ENCODE results near the gene FGFBP2. TPM values are rescaled to one million over a fixed set of nuclear protein-coding genes. Genes with fewer than 3 reads are reported as not detected.

FGFBP2 gene, protein sequence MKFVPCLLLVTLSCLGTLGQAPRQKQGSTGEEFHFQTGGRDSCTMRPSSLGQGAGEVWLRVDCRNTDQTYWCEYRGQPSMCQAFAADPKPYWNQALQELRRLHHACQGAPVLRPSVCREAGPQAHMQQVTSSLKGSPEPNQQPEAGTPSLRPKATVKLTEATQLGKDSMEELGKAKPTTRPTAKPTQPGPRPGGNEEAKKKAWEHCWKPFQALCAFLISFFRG
- total RNA-seq, result 0.39 TPM
- 1 to 10 TPM in 1 of 4 donors, under 1 TPM in 2, not detected in 1; 0.48 to 1.1 (median 0.97) TPM for polyA plus RNA-seq

DNA sequence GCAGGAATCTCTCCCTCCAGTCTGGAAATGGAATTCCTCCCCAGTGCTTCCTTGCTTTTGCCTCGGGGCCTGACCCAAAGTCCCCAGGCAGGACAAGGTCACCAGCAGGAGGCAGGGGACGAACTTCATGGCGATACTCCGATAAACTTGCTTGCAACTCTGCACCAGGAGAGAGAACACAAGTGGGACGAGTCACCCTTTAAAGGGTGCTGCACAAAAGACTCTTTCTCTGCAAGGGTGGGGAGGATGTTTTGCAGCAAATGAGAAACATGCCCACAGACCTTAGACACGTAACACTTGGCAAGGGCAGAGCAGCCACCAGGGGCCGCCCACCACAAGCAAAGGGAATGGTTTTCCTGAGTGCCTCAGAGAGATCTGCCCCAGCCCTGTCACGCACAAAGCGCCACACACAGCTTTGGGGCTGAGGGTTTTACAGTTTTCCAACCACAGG lies at the start of gene FGFBP2:
TSS of gene FGFBP2 (minus strand) at position 175 of the 451 bp plus-strand sequence. CDS start at position 129, 46 bp downstream.
- no peak within 1 kb of the TSS for H3K27ac ChIP-seq (ENCODE audit: insufficient read depth, low read length, poor library complexity, severe bottlenecking)
- peaks cover 8% of the 10 kb centered on the region for H3K27me3 Mint-ChIP-seq
- ATAC-seq (ENCODE audit: low read depth in 2 of 2) (peak; percentile 33 to 55), DNase-seq (peak in 2 of 3 donors; percentile 3 to 56)
- H3K4me3 ChIP-seq (ENCODE audit: low read depth, low read length), result no peak within 1 kb of the TSS
- H3K36me3 ChIP-seq (ENCODE audit: control insufficient read depth, insufficient read depth, low read length), result no peaks in the 10 kb centered on the region
- peaks cover 0 to 5% (median 0%) of the 10 kb centered on the region in 7 donors for H3K9me3 Mint-ChIP-seq
- H3K27me3 ChIP-seq (ENCODE audit: control insufficient read depth, insufficient read depth, low read length), result no peaks in the 10 kb centered on the region
- H3K27ac Mint-ChIP-seq, result no peak within 1 kb of the TSS
- H3K4me1 Mint-ChIP-seq, result peaks cover 0 to 6% (median 0%) of the 10 kb centered on the region in 4 donors
- no peak within 1 kb of the TSS for H3K4me3 Mint-ChIP-seq
- H3K36me3 Mint-ChIP-seq, result peaks cover 7% of the 10 kb centered on the region
- H3K9me3 ChIP-seq (ENCODE audit: control insufficient read depth in 2 of 2, low read length in 2 of 2), result no peaks in the 10 kb centered on the region
- no peaks in the 10 kb centered on the region for H3K4me1 ChIP-seq (ENCODE audit: control insufficient read depth, insufficient read depth, low read length, poor library complexity, severe bottlenecking)

DNA sequence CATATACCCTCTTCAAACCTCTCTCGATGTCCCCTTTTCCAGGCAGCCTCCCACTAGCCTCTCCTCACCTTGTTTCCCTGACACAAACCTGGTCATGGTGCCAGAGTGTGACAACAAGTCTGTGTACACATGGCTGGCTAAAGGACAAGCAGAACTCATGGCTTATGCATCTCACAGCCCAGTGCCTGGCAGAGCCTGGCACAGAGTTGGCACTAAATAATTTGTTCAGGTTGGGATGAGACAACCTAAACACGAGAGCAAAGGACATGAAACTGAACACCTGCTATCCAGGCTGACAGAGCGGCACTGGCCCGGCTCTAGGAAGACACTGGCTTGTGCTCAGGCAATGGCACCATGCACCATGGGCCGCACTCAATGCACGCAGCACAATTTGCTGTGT lies 48.2 kb upstream of the FGFBP2 start:
- H3K4me3 Mint-ChIP-seq, result no peak overlapping the region
- DNase-seq, result no peak
- H3K27ac ChIP-seq (ENCODE audit: insufficient read depth, low read length, poor library complexity, severe bottlenecking), result no peak overlapping the region
- peaks cover 0 to 3% (median 0%) of the 10 kb centered on the region in 7 donors for H3K9me3 Mint-ChIP-seq
- H3K36me3 ChIP-seq (ENCODE audit: control insufficient read depth, insufficient read depth, low read length), result no peaks in the 10 kb centered on the region
- H3K27me3 ChIP-seq (ENCODE audit: control insufficient read depth, insufficient read depth, low read length), result peaks cover 6% of the 10 kb centered on the region
- no peak overlapping the region for H3K4me3 ChIP-seq (ENCODE audit: low read depth, low read length)
- no peaks in the 10 kb centered on the region for H3K4me1 ChIP-seq (ENCODE audit: control insufficient read depth, insufficient read depth, low read length, poor library complexity, severe bottlenecking)
- no peaks in the 10 kb centered on the region for H3K4me1 Mint-ChIP-seq
- peak overlapping the region in 1 of 3 donors; percentile 27 for H3K27ac Mint-ChIP-seq
- no peak for ATAC-seq (ENCODE audit: low read depth in 2 of 2)
- peaks cover 10% of the 10 kb centered on the region for H3K27me3 Mint-ChIP-seq
- H3K36me3 Mint-ChIP-seq, result no peaks in the 10 kb centered on the region
- no peaks in the 10 kb centered on the region for H3K9me3 ChIP-seq (ENCODE audit: control insufficient read depth in 2 of 2, low read length in 2 of 2)

DNA sequence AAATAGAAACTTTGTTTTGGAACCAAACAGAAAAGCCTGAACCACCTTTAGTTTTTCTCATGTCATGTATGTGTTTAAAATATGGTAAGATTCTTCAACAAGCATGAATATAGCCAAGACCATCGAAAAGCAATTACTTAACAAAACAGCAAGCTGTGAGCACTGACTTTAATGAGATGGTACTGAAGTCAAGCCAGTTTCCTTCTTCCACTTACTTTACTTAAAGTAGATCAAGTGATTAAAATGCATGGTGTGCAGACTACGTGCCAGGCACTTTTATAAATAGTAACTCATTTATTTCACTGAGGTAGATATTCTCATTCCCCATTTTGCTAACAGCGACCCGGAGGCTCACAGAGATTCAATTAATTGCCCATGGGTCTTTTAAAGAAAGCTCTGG lies 46.2 kb upstream of the FGFBP2 start:
- H3K9me3 ChIP-seq (ENCODE audit: control insufficient read depth in 2 of 2, low read length in 2 of 2), result no peaks in the 10 kb centered on the region
- no peaks in the 10 kb centered on the region for H3K36me3 Mint-ChIP-seq
- no peak overlapping the region for H3K27ac Mint-ChIP-seq
- no peak for ATAC-seq (ENCODE audit: low read depth in 2 of 2)
- H3K36me3 ChIP-seq (ENCODE audit: control insufficient read depth, insufficient read depth, low read length), result no peaks in the 10 kb centered on the region
- H3K4me1 ChIP-seq (ENCODE audit: control insufficient read depth, insufficient read depth, low read length, poor library complexity, severe bottlenecking), result no peaks in the 10 kb centered on the region
- DNase-seq, result no peak
- H3K4me1 Mint-ChIP-seq, result no peaks in the 10 kb centered on the region
- peaks cover 6% of the 10 kb centered on the region for H3K27me3 ChIP-seq (ENCODE audit: control insufficient read depth, insufficient read depth, low read length)
- H3K4me3 ChIP-seq (ENCODE audit: low read depth, low read length), result no peak overlapping the region
- peaks cover 8% of the 10 kb centered on the region for H3K27me3 Mint-ChIP-seq
- no peak overlapping the region for H3K4me3 Mint-ChIP-seq
- no peak overlapping the region for H3K27ac ChIP-seq (ENCODE audit: insufficient read depth, low read length, poor library complexity, severe bottlenecking)
- H3K9me3 Mint-ChIP-seq, result no peaks in the 10 kb centered on the region

DNA sequence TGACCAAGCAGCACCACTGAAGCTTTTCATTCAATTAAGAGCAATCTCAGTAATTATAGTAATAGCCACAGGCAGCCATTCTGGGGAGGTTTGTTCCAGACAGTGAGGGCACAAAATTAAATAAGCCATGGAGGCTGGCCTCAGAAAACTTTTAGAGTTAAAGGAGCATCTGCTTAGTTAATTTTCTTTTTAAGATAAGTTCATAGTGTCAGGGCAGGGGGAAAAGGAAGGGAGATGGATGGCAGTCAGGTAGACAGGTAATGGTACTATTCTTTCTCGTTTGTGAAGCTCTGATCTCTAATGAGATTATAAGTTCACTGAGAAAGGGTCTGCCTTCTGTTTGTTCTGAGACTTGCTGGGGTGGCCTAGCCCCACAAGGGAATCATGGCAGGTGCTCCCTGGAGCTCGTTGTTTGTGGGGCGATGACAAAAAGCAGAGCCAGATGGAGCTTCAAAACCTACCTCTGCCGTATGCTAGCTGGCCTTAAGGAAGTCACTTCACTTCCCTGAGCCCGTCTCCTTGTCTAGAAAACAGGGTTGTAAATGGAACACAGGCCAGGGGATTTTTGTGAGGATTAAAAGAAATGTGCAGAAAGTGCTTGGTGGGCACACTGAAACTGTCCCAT lies 44.6 kb upstream of the FGFBP2 start:
- no peak for DNase-seq
- ATAC-seq (ENCODE audit: low read depth in 2 of 2), result no peak
- no peak overlapping the region for H3K4me3 ChIP-seq (ENCODE audit: low read depth, low read length)
- no peaks in the 10 kb centered on the region for H3K36me3 ChIP-seq (ENCODE audit: control insufficient read depth, insufficient read depth, low read length)
- no peaks in the 10 kb centered on the region for H3K4me1 Mint-ChIP-seq
- no peak overlapping the region for H3K4me3 Mint-ChIP-seq
- H3K27ac Mint-ChIP-seq, result no peak overlapping the region
- peaks cover 6% of the 10 kb centered on the region for H3K27me3 Mint-ChIP-seq
- H3K4me1 ChIP-seq (ENCODE audit: control insufficient read depth, insufficient read depth, low read length, poor library complexity, severe bottlenecking), result no peaks in the 10 kb centered on the region
- H3K27ac ChIP-seq (ENCODE audit: insufficient read depth, low read length, poor library complexity, severe bottlenecking), result no peak overlapping the region
- no peaks in the 10 kb centered on the region for H3K9me3 ChIP-seq (ENCODE audit: control insufficient read depth in 2 of 2, low read length in 2 of 2)
- no peaks in the 10 kb centered on the region for H3K9me3 Mint-ChIP-seq
- no peaks in the 10 kb centered on the region for H3K36me3 Mint-ChIP-seq
- H3K27me3 ChIP-seq (ENCODE audit: control insufficient read depth, insufficient read depth, low read length), result peaks cover 6% of the 10 kb centered on the region

DNA sequence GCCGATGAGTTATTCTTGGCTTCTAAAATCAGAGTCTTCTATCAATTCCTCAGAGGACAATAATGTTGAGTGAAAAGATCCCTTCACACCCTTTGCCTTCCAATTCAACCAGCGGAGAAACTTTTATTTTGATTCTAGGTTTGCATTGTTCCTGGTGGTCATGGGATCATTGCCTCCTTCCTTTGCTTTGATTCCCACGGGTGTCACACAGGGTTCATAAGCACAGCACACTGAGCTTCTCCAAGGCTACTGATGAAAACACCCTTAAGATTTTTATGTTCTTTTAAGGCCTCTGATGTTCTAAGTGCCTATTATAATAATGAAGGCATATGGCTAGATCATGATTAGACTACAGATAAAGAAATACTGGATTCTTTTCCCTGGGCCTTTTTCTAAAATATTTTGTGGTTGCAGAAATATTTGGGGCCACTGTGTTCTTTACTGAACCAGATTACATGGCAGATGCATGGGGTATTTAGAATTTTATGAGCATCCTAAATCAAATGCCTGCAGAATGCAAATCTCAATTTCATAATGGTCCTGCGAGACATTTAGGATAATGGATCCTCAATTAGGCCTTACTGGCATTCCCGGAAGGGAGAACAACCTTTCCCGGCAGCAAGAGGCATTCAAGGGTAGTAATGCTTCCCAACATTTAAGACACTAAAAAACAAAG lies 43.9 kb upstream of the FGFBP2 start:
- Mint-ChIP-seq H3K27ac (no peak overlapping the region), H3K4me3 (no peak overlapping the region)

DNA sequence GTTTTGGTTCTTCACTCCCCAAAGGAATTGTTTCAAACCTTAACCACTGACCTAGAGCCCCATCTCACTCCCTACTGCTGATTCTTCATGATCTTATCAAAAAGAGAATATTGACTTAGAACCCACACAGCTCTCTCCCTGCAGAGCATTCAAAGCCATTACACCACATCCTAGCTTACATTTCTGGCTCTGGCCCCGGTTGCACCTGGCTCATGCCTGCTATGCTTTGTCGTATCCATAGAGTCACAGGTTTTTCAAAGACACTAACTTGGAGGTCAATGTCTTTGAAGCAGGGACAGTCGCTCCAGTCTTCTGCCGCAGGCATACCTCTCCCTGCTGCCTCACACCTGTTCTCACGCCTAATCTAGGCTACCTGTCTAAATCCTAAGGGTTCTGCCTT lies 42.7 kb upstream of the FGFBP2 start:
- H3K36me3 ChIP-seq (ENCODE audit: control insufficient read depth, insufficient read depth, low read length), result no peaks in the 10 kb centered on the region
- no peaks in the 10 kb centered on the region for H3K36me3 Mint-ChIP-seq
- H3K27ac ChIP-seq (ENCODE audit: insufficient read depth, low read length, poor library complexity, severe bottlenecking), result no peak overlapping the region
- no peak overlapping the region for H3K4me3 Mint-ChIP-seq
- DNase-seq (no peak), ATAC-seq (ENCODE audit: low read depth in 2 of 2) (no peak)
- H3K4me3 ChIP-seq (ENCODE audit: low read depth, low read length), result no peak overlapping the region
- H3K27me3 ChIP-seq (ENCODE audit: control insufficient read depth, insufficient read depth, low read length), result peaks cover 6% of the 10 kb centered on the region
- no peaks in the 10 kb centered on the region for H3K9me3 Mint-ChIP-seq
- no peaks in the 10 kb centered on the region for H3K4me1 ChIP-seq (ENCODE audit: control insufficient read depth, insufficient read depth, low read length, poor library complexity, severe bottlenecking)
- H3K27ac Mint-ChIP-seq, result peak overlapping the region in 1 of 3 donors; percentile 3
- no peaks in the 10 kb centered on the region for H3K4me1 Mint-ChIP-seq
- no peaks in the 10 kb centered on the region for H3K9me3 ChIP-seq (ENCODE audit: control insufficient read depth in 2 of 2, low read length in 2 of 2)
- peaks cover 6% of the 10 kb centered on the region for H3K27me3 Mint-ChIP-seq

More for the DNA sequence above, 43.9 kb upstream of the FGFBP2 start:
- no peak overlapping the region for H3K27ac ChIP-seq (ENCODE audit: insufficient read depth, low read length, poor library complexity, severe bottlenecking)
- DNase-seq, result no peak
- H3K4me3 ChIP-seq (ENCODE audit: low read depth, low read length), result no peak overlapping the region
- H3K36me3 ChIP-seq (ENCODE audit: control insufficient read depth, insufficient read depth, low read length), result no peaks in the 10 kb centered on the region
- no peaks in the 10 kb centered on the region for H3K9me3 ChIP-seq (ENCODE audit: control insufficient read depth in 2 of 2, low read length in 2 of 2)
- no peaks in the 10 kb centered on the region for H3K36me3 Mint-ChIP-seq
- no peaks in the 10 kb centered on the region for H3K4me1 Mint-ChIP-seq
- H3K4me1 ChIP-seq (ENCODE audit: control insufficient read depth, insufficient read depth, low read length, poor library complexity, severe bottlenecking), result no peaks in the 10 kb centered on the region
- peaks cover 6% of the 10 kb centered on the region for H3K27me3 Mint-ChIP-seq
- H3K27me3 ChIP-seq (ENCODE audit: control insufficient read depth, insufficient read depth, low read length), result peaks cover 6% of the 10 kb centered on the region
- ATAC-seq (ENCODE audit: low read depth in 2 of 2), result no peak
- H3K9me3 Mint-ChIP-seq, result no peaks in the 10 kb centered on the region

DNA sequence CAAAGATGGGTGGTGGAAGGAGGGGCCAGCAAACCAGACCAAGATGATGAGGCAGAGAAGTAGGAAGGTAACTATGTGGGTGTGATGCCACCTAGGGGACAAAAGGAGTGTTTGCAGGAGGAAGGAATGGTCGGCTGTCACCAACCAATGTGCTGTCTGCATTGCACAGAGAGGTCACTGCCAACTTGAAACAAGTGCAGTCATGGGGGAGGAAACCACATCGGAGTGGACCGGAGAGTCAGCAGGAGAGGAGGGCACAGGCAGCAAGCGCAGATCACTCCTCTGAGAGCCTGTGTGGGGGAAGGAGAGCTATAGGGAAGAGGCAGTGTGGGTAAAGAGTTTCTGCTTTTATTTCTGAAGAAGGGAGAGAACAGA lies 38.5 kb upstream of the FGFBP2 start:
- H3K27me3 Mint-ChIP-seq, result no peaks in the 10 kb centered on the region
- H3K36me3 Mint-ChIP-seq, result no peaks in the 10 kb centered on the region
- Histone ChIP-seq H3K9me3 (ENCODE audit: control insufficient read depth in 2 of 2, low read length in 2 of 2) (no peaks in the 10 kb centered on the region), H3K27me3 (ENCODE audit: control insufficient read depth, insufficient read depth, low read length) (no peaks in the 10 kb centered on the region), H3K4me3 (ENCODE audit: low read depth, low read length) (no peak overlapping the region), H3K36me3 (ENCODE audit: control insufficient read depth, insufficient read depth, low read length) (no peaks in the 10 kb centered on the region), H3K27ac (ENCODE audit: insufficient read depth, low read length, poor library complexity, severe bottlenecking) (no peak overlapping the region), H3K4me1 (ENCODE audit: control insufficient read depth, insufficient read depth, low read length, poor library complexity, severe bottlenecking) (no peaks in the 10 kb centered on the region)
- DNase-seq, result peak; percentile 8 to 56 (median 41)
- H3K4me3 Mint-ChIP-seq, result no peak overlapping the region
- H3K9me3 Mint-ChIP-seq, result peaks cover 0 to 3% (median 0%) of the 10 kb centered on the region in 7 donors
- no peak overlapping the region for H3K27ac Mint-ChIP-seq
- ATAC-seq (ENCODE audit: low read depth in 2 of 2), result peak; percentile 47 to 58
- no peaks in the 10 kb centered on the region for H3K4me1 Mint-ChIP-seq

All from CD4-positive, CD25-positive, alpha-beta regulatory T cell (primary cell).